ENCODE data around the gene ARSA.

ARSA gene

DNA sequence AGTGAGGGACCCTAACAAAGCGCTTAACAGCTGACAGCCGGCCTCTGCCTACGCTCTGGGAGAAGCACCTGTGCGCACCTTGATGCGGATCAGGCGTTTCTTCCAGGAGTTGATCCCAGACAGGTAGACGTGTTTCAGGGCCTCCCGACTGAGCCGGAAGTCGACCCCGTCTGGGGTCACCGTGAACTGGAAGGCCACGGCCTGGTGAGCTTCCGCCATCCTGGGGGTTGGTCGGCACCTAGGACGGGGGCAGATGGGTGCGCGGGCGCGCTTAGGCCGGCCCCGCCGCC lies 50.3 kb downstream of the ARSA start:
- DNase-seq, result no peak

DNA sequence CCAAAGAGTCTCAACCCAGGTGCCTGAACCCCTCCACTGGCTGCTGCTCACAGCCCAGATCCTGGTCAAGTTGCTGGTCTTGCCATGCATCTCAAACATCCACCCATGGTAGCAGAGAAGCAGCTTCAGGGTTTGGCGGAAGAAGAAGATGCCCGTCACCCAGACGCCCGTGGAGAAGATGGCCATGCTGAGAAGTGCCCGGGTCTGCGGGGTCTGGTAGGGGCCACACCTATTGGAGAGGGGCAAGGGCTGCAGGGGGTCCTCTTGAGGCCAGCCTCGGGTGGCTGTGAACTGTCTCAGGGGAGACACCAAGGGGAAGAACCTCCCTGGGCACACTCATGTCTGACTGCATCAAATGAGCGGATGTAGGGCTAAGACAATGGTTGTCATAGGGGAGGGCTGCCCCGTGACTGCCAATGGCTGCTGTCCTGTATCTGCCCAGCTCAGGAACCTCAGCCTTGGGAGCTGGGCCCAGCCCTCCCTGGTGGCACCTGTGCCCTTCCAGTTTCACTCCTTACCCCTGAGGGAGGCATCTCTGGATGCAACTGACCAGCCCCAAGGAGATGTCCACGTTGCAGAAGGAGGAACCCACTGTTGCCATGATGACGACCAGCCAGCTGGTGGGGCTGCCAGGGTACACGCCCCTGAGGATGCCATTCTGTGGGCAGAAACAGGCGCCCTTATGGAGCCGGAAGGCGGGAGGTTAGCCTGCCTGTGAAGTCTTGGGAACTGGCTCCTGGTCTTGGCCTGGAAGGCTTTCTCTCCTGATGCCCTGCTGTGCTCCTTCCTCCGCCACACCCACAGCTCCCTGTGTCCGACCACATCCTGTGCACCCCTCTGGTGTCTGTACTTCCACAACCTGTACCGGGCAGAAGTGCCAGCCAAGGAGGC lies 50.9 kb downstream of the ARSA start:
- no peak for DNase-seq

DNA sequence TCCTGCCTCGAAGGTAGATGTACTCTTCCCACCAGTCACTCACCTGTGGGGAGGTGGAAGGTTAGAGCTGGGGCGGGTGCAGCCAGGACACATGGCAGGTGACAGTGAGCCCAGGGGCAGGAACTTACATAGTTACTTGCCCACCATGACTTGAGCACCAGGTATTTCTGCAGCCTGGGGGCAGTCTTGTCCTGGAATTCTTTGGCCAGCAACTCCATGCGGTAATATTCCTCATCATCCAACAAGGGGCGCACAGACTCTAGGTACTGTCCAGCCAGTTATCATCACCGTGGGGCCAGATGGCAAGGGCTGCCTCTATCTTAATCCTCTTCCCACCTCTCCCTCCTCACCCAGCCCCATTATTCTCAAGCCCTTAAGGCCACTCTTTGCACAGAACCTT lies 51.9 kb downstream of the ARSA start:
- no peak for DNase-seq

DNA sequence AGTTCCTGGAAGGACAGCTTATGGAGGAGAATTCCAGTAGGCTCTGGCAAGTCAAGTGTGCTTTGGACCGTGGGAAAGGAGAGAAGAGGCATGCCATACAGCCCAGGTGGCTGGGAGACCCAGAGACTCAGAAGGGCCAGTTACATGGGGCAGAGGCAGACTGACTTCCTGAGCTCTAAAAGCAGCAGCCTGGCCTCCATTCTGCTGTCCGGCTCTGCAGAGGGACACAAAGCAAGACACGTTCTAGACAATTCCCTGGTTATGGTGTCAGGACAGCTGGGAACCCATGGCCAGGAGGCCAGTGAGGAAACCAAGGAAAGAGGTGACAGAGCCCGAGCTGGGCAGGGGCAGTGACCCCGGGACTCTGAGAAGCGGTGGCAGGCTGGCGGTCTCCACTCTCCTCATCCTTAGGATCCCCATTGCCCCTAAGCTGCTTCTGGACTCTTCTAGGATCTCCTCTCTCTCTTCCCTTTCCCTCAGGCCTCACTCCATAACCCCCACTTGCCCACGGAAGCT lies 52.5 kb downstream of the ARSA start:
- no peak for DNase-seq
